GM23338 (cell line): ENCODE data around the gene RBM38. TPM values are rescaled to one million over a fixed set of nuclear protein-coding genes. Genes with fewer than 3 reads are reported as not detected.

Source experiments
- ATAC-seq: fragments of 200-7000 bp; cut with Tn5 transposase; 3 replicates; pipeline ENCODE4 v1.9.1; 2020
- DNase-seq: peaks from one replicate; pipeline ENCODE4 v3.0.0-alpha.2; 2015; ENCODE audit warnings: low spot score
- H2AFZ ChIP-seq: fragments of 200-600 bp; sonication (generic); 2 replicates; pipeline ENCODE4 v1.8.0; 2016; ENCODE audit warnings: antibody characterized with exemption, mild to moderate bottlenecking, moderate library complexity
- H3F3A ChIP-seq: fragments of 200-600 bp; sonication (generic); replicated peaks from 2 replicates; pipeline ENCODE4 v1.8.0; 2017; ENCODE audit warnings: antibody characterized with exemption, mixed run types, low read depth
- H3K27ac ChIP-seq: fragments of 200-600 bp; sonication (generic); 2 replicates; pipeline ENCODE4 v1.6.1; 2016; ENCODE audit warnings: low read depth
- H3K27me3 ChIP-seq: fragments of 200-600 bp; sonication (generic); 2 replicates; pipeline ENCODE4 v1.8.0; 2016; ENCODE audit warnings: mild to moderate bottlenecking, mixed run types, moderate library complexity; ENCODE audit not compliant: insufficient read depth
- H3K36me3 ChIP-seq: fragments of 200-600 bp; sonication (generic); 2 replicates; pipeline ENCODE4 v1.8.0; 2016; ENCODE audit warnings: mild to moderate bottlenecking; ENCODE audit not compliant: insufficient read depth
- H3K4me1 ChIP-seq: fragments of 200-600 bp; sonication (generic); 2 replicates; pipeline ENCODE4 v1.8.0; 2016; ENCODE audit warnings: mild to moderate bottlenecking, moderate library complexity; ENCODE audit not compliant: insufficient read depth
- H3K4me2 ChIP-seq: fragments of 200-600 bp; sonication (generic); 2 replicates; pipeline ENCODE4 v1.7.1; 2017; ENCODE audit warnings: mixed run types
- H3K4me3 ChIP-seq: fragments of 200-600 bp; sonication (generic); 2 replicates; pipeline ENCODE4 v1.6.1; 2016; ENCODE audit warnings: mixed run types
- H3K79me2 ChIP-seq: fragments of 200-600 bp; sonication (generic); replicated peaks from 2 replicates; pipeline ENCODE4 v1.8.0; 2017; ENCODE audit warnings: mild to moderate bottlenecking; ENCODE audit not compliant: insufficient read depth
- H3K9me2 ChIP-seq: fragments of 200-600 bp; sonication (generic); 2 replicates; pipeline ENCODE4 v1.8.0; 2017; ENCODE audit not compliant: insufficient read depth
- H4K20me1 ChIP-seq: fragments of 200-600 bp; sonication (generic); replicated peaks from 2 replicates; pipeline ENCODE4 v1.8.0; 2017; ENCODE audit warnings: mild to moderate bottlenecking; ENCODE audit not compliant: insufficient read depth
- H3K27ac Mint-ChIP-seq: 2 replicates; pipeline ENCODE4 v1.8.0; 2020; ENCODE audit warnings: inconsistent platforms, mild to moderate bottlenecking, moderate library complexity, mixed read lengths
- H3K27me3 Mint-ChIP-seq: 3 replicates; pipeline ENCODE4 v1.8.0; 2022; ENCODE audit warnings: low read depth, mild to moderate bottlenecking, moderate library complexity, mixed read lengths, inconsistent platforms; ENCODE audit not compliant: insufficient read depth, poor library complexity
- H3K36me3 Mint-ChIP-seq: 3 replicates; pipeline ENCODE4 v1.8.0; 2021; ENCODE audit warnings: low read depth, mild to moderate bottlenecking, inconsistent platforms, moderate library complexity, mixed read lengths
- H3K4me1 Mint-ChIP-seq: 3 replicates; pipeline ENCODE4 v1.8.0; 2020; ENCODE audit warnings: mild to moderate bottlenecking, inconsistent platforms, mixed read lengths
- H3K4me3 Mint-ChIP-seq: 3 replicates; pipeline ENCODE4 v1.8.0; 2021; ENCODE audit warnings: moderate library complexity, mild to moderate bottlenecking, inconsistent platforms, mixed read lengths
- H3K9me3 Mint-ChIP-seq: 3 replicates; pipeline ENCODE4 v1.8.0; 2020; ENCODE audit warnings: moderate library complexity, mild to moderate bottlenecking, inconsistent platforms, mixed read lengths
- CREB1 ChIP-seq: fragments of 250-450 bp; sonication (Bioruptor Pico); IDR thresholded peaks from 2 replicates; pipeline ENCODE4 v1.5.0; 2020; ENCODE audit warnings: low read depth, mild to moderate bottlenecking, moderate library complexity
- CTCF ChIP-seq, 2 experiments: fragments of 200-600 bp in 1 of 2; sonication (generic) in 1 of 2; conservative IDR thresholded peaks; 2 replicates each; pipeline versions ENCODE4 v1.5.1 to v1.6.1; 2016 to 2017; ENCODE audit warnings: antibody characterized with exemption in 2 of 2, low read depth in 2 of 2, mild to moderate bottlenecking in 2 of 2, moderate library complexity in 1 of 2
- ETS1 ChIP-seq: IDR thresholded peaks from 2 replicates; pipeline ENCODE4 v1.6.1; 2016; ENCODE audit warnings: antibody characterized with exemption
- EZH2 ChIP-seq: fragments of 200-600 bp; sonication (generic); IDR thresholded peaks from one replicate; pipeline ENCODE4 v1.8.0; 2017; ENCODE audit warnings: antibody characterized with exemption, mild to moderate bottlenecking, low read depth; ENCODE audit not compliant: unreplicated experiment
- EZH2phosphoT487 ChIP-seq: fragments of 200-600 bp; sonication (generic); IDR thresholded peaks from one replicate; pipeline ENCODE4 v1.8.1; 2018; ENCODE audit warnings: antibody characterized with exemption; ENCODE audit not compliant: unreplicated experiment
- JUNB ChIP-seq: IDR thresholded peaks from one replicate; pipeline ENCODE4 v1.6.1; 2016; ENCODE audit warnings: antibody characterized with exemption; ENCODE audit not compliant: unreplicated experiment
- NANOG ChIP-seq: IDR thresholded peaks from 2 replicates; pipeline ENCODE4 v1.6.1; 2016; ENCODE audit warnings: antibody characterized with exemption, borderline replicate concordance
- POLR2AphosphoS5 ChIP-seq: IDR thresholded peaks from 2 replicates; pipeline ENCODE4 v1.6.1; 2016; ENCODE audit warnings: antibody characterized with exemption, low read depth
- REST ChIP-seq: IDR thresholded peaks from one replicate; pipeline ENCODE4 v1.6.1; 2018; ENCODE audit warnings: antibody characterized with exemption; ENCODE audit not compliant: unreplicated experiment
- STAT1 ChIP-seq: IDR thresholded peaks from one replicate; pipeline ENCODE4 v1.6.1; 2016; ENCODE audit warnings: antibody characterized with exemption; ENCODE audit not compliant: unreplicated experiment
- ZNF114 ChIP-seq: fragments of 250-450 bp; sonication (Bioruptor Pico); IDR thresholded peaks from 2 replicates; pipeline ENCODE4 v1.5.0; 2020; ENCODE audit warnings: mild to moderate bottlenecking, moderate library complexity
- ZNF331 ChIP-seq: fragments of 250-450 bp; sonication (Bioruptor Pico); IDR thresholded peaks from 2 replicates; pipeline ENCODE4 v1.5.0; 2020; ENCODE audit warnings: low read depth, mild to moderate bottlenecking, moderate library complexity
- ZNF462 ChIP-seq: fragments of 250-450 bp; sonication (Bioruptor Pico); IDR thresholded peaks from 2 replicates; pipeline ENCODE4 v1.5.0; 2020; ENCODE audit warnings: mild to moderate bottlenecking, moderate library complexity
- polyA plus RNA-seq: library from polyadenylated mRNA; unstranded; fragments of >200 nt; fragmentation: Nextera tagmentation; extraction: Ambion mirVana; gene quantifications from 2 replicates; pipeline ENCODE4 v1.2.1, GENCODE V29; 2016
- total RNA-seq: library from RNA; depleted of rRNA; stranded (reverse); fragments of >200 nt; shearing (Covaris generic); gene quantifications from 2 replicates; pipeline ENCODE4 v1.2.3, GENCODE V29; 2014

The RBM38 gene
- total and polyA plus RNA-seq, 2 experiments from 2014 or later, result 22.9 to 80.5 TPM

GRCh38 chr20:57448764-57449354 lies 57.7 kb downstream of the RBM38 start:
- no peaks in the 10 kb centered on the region for H3F3A ChIP-seq
- TF ChIP-seq POLR2AphosphoS5 (no peak), EZH2 (no peak), EZH2phosphoT487 (no peak), CTCF (conservative IDR thresholded peaks at IDR 0.05; ENCODE audit: low read depth in 2 of 2) (no peak), NANOG (no peak), ZNF331 (CRISPR knock-in tag) (no peak), ZNF114 (CRISPR knock-in tag) (no peak), STAT1 (no peak), REST (no peak), CREB1 (CRISPR knock-in tag) (no peak), ZNF462 (CRISPR knock-in tag) (no peak), ETS1 (no peak), JUNB (no peak)
- no peaks in the 10 kb centered on the region for H3K4me1 ChIP-seq
- H3K9me3 Mint-ChIP-seq, result no peaks in the 10 kb centered on the region; the same call in 2 of the 3 replicates
- DNase-seq (no peak), ATAC-seq (no peak)
- no peaks in the 10 kb centered on the region for H4K20me1 ChIP-seq
- no peaks in the 10 kb centered on the region for H3K36me3 ChIP-seq
- H2AFZ ChIP-seq, result no peak overlapping the region
- no peaks in the 10 kb centered on the region for H3K79me2 ChIP-seq
- peaks cover 5% of the 10 kb centered on the region for H3K27me3 Mint-ChIP-seq
- no peak overlapping the region for H3K27ac Mint-ChIP-seq
- H3K27me3 ChIP-seq, result no peaks in the 10 kb centered on the region
- H3K4me2 ChIP-seq, result no peak overlapping the region
- H3K36me3 Mint-ChIP-seq, result no peaks in the 10 kb centered on the region
- H3K4me1 Mint-ChIP-seq, result peaks cover 7% of the 10 kb centered on the region
- no peak overlapping the region for H3K27ac ChIP-seq
- H3K9me2 ChIP-seq, result no peaks in the 10 kb centered on the region
- no peak overlapping the region for H3K4me3 Mint-ChIP-seq
- no peak overlapping the region for H3K4me3 ChIP-seq
